ENCODE data around the gene LOXL4.

GRCh38 chr10:98295401-98295811 lies 27.4 kb upstream of the LOXL4 start:
- no peak for TF ChIP-seq EP300 (IDR thresholded peaks at IDR 0.05)
- no peak for TF ChIP-seq POLR2A (IDR thresholded peaks at IDR 0.05)
- no peak for TF ChIP-seq CTCF (IDR thresholded peaks at IDR 0.05)
